Stimulated activated naive CD4-positive, alpha-beta T cell (primary cell): Measurements from ENCODE around the gene MYRFL.
A peak's percentile ranks its signal among the peaks of the same experiment; 100 is the strongest.
"Not testable (repeated sequence)": the region's sequence is repeated elsewhere in the genome, so short reads cannot be mapped to it uniquely, and the experiment has no call there.

Experiments
- DNase-seq, 6 experiments: peaks; one replicate each; lab custom pipeline; 2025; lab: John Stamatoyannopoulos, UW

The MYRFL gene

DNA sequence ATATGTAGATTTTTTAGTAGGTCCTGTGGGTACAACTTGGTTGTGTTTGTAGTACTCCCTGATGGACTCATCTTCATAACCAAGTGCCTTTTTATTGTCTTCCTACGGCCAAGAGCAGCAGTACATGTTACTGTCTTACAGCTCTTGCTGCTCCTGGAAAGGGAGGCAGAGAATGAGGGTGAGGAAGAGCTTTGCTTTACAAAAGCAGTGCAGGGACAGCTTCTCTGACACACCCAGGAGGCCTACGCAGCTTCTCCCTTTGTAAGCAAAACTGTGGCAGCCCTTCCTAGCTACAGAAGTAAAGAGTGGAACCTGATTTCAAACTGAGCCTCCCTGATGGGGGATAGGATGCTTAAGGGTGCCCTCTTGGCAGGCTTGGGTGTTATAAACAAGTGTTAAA is 18.6 kb downstream of the MYRFL start:
- DNase-seq: no peak

DNA sequence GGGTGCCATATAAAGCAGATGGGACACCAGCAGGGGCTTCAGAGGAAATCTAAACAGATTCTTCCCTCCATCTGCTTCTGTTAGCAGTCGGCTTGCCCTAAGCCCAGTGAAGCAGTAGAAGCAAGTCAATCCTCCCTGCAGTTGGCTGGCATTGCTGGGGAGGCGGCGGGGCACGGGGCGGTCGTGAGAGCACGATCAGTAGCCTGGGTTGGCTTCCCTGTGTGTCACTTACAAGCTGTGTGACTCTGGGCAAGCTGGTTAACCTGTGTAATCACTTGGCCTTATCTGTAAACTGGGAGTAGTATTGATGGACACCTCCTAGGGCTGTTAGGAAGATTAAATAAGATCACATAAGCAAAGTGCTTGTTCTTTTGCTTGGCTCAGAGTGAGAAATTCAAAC is 19.4 kb downstream of the MYRFL start:
- no peak for DNase-seq

DNA sequence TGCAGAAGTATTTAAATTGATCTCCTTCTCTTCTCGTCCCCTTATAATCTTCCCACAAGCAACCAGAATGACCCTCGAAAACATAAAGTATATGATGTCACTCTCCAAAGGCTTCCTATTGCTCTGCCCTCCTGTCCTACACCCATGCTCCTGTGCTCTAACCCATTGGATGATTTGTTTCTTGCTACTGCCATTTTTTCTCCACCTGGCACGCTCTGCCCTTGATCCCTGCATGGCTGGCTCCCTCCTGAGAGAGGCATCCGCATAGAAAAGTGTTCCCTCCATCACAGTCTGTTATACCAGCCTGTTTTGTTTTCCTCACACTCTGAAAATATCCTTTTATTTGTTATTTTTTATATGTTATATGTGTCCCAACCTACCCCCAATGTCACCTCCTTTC is 19.8 kb downstream of the MYRFL start:
- no peak for DNase-seq

DNA sequence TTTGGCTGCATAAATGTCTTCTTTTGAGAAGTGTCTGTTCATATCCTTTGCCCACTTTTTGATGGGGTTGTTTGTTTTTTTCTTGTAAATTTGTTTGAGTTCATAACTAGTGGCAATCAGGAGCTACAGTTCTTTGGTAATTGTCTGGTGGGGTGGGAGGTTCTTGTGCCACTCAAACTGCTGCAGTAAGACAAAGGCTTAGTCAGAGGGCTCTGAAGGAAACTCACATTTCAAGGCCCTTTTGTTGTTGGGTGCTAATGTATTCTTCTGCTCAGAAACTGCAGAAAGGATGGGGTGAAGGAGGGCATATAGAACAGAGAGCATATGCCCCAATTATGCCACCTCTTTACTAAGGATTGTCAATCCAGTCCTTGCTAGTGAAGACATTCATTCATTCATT is 21.9 kb downstream of the MYRFL start:
- no peak for DNase-seq

DNA sequence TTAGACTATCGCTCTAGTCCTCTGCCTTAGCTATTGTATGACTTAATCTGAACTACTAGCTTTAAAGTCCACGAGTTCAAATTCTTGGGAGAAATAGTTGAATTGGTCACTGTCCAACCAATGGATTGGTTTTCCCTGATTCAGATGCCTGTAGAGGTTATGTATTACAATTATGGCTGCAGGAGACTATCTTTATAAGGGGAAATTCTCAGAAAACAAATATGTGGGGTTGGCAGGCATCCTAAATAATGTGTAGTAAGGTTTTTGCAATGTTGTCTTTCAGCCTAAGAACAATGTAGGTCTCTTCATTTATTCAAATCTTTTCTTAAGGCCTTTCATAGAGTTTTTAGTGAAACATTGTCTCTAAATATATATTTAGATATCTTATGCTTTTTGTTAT is 26.9 kb downstream of the MYRFL start:
- no peak for DNase-seq

DNA sequence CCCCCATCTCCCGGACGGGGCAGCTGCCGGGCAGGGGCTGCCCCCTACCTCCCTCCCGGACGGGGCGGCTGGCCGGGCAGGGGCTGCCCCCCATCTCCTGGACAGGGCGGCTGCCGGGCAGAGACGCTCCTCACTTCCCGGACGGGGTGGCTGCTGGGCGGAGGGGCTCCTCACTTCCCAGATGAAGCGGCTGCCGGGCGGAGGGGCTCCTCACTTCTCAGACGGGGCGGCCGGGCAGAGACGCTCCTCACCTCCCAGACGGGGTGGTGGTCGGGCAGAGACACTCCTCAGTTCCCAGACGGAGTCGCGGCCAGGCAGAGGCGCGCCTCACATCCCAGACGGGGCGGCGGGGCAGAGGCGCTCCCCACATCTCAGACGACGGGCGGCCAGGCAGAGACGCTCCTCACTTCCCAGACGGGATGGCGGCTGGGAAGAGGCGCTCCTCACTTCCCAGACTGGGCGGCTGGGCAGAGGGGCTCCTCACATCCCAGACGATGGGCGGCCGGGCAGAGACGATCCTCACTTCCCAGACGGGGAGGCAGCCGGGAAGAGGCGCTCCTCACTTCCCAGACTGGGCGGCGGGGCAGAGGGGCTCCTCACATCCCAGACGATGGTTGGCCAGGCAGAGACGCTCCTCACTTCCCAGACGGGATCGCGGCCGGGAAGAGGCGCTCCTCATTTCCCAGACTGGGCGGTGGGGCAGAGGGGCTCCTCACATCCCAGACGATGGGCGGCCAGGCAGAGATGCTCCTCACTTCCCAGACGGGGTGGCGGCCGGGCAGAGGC is 28.3 kb downstream of the MYRFL start:
- DNase-seq: not testable (repeated sequence)

DNA sequence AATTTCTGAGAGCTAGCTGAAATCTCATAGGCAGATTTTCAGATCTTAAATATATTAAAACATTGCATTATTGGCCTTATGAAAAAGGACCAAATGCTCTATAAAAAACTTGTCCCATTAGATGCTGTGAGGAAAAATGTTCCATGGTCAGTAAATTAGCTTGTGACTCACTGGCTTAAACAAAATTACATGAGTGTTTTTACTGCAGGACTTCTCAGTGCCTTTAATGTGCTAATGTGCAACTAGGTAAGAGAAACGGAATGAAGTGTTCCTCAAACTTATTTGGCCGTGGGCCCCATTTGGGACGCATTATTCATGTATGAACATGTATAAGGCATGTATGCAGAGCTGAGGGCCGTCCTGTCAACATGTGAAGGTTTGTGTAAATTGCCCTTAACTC is 41.7 kb downstream of the MYRFL start:
- no peak for DNase-seq

DNA sequence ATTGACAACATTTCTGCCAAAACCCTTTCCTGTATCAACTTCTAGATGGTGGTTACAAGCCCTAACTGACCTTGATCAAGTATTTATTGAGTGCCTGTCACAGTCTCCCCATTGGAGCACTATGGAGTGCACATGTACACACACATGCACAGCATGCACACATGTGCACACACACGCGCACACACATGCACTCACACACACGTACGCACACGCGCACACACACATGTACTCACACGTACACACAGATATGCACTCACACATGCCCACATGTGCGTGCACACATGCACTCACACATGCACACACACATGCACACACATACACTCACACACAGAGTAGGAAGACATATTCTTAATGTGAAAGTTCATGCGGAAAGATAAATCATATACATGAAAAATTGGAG is 43.7 kb downstream of the MYRFL start:
- no peak for DNase-seq

DNA sequence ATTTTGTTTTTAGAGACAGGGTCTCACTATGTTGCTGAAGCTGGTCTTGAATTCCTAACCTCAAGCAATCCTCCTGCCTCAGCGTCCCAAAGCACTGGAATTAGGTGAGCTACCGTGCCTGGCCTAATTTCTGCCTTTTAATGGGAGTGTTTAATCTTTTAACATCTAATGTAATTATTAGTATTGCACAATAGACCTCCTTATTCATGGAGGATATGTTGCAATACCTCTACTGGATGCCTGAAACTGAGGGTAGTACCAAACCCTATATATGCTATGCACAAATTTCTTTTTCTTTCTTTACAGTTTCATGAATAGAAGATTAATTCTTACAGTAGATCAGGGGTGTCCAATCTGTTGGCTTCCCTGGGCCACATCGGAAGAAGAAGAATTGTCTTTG is 47.8 kb downstream of the MYRFL start:
- DNase-seq: no peak

DNA sequence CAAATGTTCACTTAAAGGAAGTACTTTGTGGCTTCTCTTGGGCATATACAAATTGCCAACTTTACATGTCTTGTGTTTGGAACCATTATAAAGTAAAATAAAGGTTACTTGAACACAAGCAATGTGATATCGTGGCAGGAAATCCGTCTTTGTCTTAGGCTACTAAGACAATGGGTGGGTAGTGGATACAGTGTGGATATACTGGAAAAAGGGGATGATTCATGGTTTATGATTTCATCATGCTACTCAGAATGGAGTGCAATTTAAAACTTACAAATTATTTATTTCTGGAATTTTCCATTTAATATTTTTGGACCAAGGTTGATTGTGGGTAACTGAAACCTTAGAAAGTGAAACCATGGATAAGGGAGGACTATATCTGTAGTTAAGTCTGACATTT is 48.4 kb downstream of the MYRFL start:
- no peak for DNase-seq

DNA sequence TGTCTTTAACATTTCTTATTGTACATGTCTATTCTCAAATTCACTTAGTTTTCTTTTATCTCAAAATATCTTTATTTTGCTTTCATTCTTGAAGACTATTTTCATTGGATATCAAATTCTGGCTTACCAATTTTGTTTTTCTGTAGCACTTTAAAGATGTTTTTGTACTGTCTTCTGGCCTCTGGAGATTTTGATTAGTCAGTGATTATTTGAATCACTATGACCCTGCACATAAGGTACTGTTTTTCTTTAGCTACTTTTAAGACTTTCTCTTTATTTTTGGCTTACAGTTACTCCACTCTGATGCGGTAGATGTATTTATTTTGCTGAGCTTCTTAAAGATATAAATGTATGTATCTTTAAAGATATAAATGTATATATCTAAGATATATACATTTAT is 49.6 kb downstream of the MYRFL start:
- no peak for DNase-seq

DNA sequence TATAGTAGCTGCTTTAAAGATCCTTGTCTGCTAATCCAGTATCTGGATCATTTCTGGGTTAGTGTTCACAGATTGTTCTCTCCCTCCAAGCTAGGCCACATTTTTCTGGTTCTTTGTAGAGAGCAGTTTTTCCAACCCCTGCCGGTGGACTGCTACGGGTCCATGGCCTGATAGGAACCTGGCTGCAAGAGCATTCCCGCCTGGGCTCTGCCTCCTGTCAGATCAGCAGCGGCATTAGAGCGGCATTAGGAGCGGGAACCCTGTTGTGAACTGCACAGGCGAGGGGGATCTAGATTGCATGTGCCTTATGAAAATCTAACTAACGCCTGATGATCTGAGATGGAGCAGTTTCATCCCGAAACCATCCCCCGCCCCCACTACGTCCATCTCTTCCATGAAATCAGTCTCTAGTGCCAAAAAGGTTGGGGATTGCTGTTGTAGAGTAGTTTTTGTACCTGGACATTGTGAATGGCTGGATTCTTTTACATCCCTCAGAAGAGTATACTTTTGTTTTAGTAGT is 50.4 kb downstream of the MYRFL start:
- DNase-seq: no peak

DNA sequence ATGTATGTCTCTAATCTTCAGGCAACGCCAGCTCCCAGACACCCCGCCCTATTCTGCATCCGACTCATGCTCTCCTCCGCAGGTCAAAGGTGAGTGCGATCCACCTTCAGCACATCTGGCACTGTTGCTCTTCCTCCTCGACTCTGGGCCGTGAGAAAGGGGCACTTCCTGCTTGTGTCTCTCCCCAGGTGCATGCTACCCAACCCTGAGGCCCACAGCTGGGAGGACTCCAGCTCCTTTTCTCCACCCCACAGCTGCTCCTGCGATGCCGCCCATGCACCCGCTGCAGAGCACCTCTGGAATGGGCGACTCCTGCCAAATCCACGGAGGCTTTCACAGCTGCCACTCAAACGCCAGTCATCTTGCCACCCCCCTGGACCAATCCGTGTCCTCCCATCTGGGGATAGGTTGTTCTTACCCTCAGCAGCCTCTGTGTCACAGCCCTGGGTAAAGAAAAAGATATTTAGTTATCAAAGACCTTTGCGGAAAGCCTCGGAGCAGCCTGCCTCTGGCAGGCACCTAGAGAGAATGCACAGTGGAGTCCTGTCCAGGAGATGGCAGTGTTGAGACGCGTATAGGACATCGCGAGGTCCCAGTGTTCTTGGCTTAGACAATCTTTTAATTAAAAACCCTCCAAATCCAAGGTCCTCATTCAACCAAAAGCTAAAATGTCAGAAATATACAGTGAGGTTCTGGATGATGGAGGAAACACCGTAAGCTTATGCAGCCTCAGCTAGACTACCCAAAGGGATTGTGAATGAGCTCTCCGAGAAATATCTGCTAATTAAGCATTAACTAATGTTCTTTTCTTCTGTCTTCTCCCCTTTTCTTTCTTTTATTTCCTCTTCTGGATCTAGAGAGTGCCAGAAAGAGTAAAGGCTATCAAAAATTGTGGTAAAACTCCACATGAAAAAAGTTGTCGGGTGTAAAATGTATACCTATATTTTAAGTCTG is 54.3 kb downstream of the MYRFL start:
- DNase-seq: peak; percentile 12 to 70 (median 42)

DNA sequence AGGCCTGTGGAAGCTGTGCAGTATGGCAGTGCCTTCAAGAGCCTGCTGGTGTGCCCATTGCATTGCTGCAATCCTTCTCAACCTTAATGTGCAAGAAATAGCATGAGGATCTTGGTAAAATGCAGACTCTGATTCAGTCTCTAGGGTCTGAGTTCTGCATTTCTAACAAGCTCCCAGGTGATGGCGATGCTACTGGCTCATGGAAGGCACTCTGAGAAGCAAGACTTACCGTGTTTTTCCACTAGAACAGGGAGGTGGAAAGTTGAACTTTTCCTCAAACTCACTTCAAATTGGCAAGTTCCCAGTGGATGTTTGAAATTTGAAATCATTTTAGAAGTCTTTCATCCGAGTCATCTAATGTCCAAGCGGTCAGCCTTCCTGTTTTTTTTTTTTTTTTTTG is 55.5 kb downstream of the MYRFL start:
- no peak for DNase-seq

DNA sequence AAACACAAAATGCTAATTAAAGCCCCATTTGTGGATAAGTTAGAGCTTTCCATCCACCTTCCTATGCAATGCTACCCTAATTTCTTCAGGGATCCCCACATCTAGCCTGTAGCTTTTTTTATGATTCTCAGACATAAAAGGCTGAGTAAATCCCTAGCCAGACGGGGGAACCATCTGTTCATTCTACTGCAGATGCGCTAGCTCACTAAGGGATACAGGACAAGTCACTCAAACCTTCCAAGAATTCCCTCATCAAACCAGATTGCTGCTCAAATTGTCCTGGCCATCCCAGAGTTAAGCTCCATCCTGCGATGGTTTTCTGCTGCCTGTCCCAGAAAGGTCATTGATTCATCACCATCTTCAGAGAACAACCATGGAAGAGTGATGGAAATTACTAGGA is 56.7 kb downstream of the MYRFL start:
- DNase-seq: no peak

DNA sequence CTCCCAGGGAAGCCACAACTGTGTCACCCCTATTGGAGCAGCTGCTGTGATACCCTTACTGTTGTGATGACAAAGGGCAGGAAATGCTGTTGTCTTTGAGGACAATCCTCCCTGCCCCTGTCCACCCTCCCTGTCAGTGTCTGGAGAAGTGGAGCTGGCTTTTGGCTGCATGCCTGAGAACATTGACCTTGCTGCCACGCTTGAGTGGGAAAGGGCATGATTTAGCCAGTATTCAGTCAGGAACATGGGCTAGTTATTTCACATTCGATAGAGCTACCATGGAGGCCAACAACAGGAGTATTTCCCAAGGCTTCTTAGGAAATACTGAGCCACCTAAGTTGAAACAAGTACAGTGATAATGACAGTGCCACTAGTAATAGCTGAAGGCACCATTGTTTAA is 59.4 kb downstream of the MYRFL start:
- DNase-seq: no peak

DNA sequence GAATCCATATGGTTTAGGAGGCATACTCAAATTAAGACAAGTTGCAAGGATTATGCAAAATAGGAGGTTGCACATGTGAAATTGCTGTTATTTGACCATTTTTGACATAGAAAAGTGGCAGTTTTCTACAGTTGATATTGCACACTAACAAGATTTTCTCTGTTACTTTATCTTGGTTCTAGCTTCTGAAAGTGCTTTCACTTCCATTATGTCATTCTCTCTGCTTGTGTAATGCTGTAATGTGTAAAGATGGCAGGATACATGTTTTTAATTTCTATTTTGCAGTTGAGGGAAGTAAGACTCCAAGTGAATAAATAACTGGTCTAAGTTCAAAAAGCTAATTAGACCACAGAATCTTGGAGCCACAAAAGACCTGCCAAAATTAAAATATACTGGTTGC is 60.6 kb downstream of the MYRFL start:
- DNase-seq: no peak

DNA sequence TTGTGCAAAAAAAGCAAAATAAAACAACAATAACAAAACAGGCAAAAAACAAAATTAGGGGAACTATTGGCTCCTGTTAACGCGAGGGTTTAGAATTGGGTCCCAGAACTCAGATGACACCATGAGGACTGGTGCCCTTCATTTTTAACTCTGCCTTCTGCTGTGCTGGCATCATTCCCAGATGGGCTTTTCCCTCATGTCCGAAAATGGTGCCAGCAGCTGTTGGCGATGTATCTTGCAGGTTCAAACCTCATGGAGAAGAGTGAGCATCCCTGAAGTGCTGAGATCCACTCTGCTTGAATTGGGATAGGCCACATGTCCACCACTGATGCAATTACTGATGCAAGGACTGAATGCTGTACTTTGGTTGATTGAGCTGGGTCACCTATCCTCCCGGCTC is 61.1 kb downstream of the MYRFL start:
- no peak for DNase-seq

DNA sequence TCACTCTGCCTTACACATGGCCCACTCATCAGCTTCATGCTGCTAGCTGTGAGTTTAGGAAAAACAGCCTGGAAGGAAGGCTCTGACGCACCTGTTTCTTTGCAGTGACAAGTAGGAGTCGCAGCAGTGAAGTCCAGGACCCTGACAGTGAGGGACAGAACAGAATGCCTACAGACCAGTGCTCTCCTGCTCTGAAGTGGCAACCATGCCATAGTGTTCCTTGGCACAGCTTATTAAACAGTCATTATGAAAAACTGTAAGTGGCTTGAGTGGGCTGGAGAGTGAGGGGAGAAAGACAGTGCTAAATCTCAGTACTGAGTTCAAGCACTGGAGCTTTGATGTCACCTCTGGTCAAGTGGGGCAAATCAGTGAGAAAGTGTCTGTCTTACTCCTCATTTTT is 61.7 kb downstream of the MYRFL start:
- no peak for DNase-seq

DNA sequence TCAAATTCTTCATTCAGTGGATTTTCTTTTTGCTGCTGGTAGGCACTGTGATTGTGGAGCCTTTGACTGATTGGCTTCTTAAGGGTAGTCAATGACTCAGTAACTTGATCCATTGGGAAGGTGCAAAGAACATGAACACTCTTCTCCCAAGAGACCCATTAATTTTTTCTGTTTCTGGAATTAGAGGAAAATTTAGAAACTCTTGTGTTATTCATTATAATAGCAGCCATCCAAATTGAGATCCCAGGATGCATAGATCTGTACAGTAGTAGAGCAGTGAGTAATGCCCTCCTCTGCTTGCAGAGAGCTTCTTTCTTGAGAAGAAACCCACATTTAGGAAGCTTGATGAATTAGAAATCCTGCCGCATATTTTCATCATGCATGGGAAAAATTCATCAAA is 63.9 kb downstream of the MYRFL start:
- DNase-seq: no peak

DNA sequence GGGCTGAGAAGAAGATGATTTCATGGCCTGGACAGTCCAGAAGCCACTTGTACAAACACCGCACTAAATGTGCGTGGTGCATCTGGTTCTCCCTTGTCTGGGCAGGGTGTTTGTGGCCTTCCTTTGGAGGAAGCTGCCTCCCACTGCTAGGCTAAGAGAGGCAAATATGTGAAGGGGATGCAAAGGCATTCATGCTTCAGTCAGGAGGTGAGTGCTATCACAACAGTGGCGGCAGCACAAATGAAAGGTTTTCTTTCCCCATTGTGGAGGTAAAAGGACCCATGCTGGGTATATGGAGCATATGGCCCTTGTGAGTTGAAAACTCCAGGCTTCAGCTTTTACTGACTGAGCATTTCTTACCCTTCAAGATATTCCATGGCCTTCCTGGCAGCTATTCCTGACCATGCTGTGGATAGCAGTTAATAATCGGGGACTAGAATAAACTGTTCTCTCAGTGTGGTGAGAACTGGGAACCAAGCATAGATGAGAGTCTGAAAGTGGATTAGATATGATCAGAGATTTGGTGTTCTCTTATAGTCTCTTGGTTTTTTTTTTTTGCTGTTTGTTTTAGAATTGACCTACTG is 69.9 kb downstream of the MYRFL start:
- DNase-seq: no peak

DNA sequence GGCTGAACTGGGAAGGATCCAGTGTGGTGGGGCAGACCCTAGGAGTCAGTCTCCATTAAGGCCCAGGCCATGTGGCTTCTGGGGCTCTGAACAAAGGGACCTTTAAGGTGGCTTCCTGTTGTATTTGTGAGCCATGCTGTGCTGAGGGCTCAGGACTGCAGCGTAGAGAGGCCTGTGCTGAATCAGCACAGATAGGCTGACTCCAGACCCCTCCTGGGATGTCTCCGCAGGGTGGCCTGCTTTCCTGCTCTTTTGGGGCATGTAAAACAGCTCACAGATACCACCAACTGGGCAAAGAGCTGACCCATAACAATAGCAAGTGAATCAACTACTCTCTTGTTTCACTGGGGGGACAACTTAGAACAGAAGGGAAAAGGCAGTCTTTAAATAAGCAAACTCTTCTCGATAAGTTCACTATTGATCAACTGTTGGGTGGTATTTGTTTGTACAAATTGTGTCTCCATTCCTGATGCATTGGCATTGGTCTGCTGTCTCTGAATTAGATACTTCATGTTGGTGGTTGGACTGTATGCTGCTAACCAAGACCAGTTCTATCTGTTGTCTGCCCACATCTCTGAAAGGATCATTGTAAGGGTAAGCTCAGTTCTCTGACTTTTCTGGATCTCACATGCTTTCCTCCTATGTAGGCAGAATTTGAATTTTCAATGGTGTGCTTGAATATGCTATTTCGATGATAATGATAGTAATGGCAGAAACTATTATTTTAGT is 71.8 kb downstream of the MYRFL start:
- DNase-seq: no peak
